HepG2 (cell line): ENCODE data around the gene RPA1. TPM values are rescaled to one million over a fixed set of nuclear protein-coding genes. Genes with fewer than 3 reads are reported as not detected.

ENCODE experiments used
- BRCA1 ChIP-seq: sonication (generic); formaldehyde crosslinking; IDR thresholded peaks from 2 replicates; pipeline ENCODE4 v1.4.0; 2020; ENCODE audit warnings: missing genetic modification reagents
- EEA1 ChIP-seq: sonication (generic); formaldehyde crosslinking; IDR thresholded peaks from 2 replicates; pipeline ENCODE4 v1.5.1; 2020; ENCODE audit warnings: mild to moderate bottlenecking, missing genetic modification reagents, borderline replicate concordance
- KDM3A ChIP-seq: IDR thresholded peaks from 2 replicates; pipeline ENCODE4 v1.6.1; 2018; ENCODE audit warnings: low read depth, missing compliant biosample characterization
- MXI1 ChIP-seq: IDR thresholded peaks from 3 replicates; pipeline ENCODE4 v1.6.1; 2012; ENCODE audit warnings: low read depth, low read length, inconsistent platforms, borderline replicate concordance
- PAF1 ChIP-seq: IDR thresholded peaks from 2 replicates; pipeline ENCODE4 v1.6.1; 2016; ENCODE audit warnings: missing genetic modification reagents, missing compliant biosample characterization
- PTBP1 ChIP-seq: fragments of 200-400 bp; formaldehyde crosslinking; IDR thresholded peaks from 2 replicates; pipeline ENCODE4 v1.6.1; 2018; ENCODE audit warnings: low read length, low read depth; ENCODE audit not compliant: poor library complexity, severe bottlenecking
- TCF7L2 ChIP-seq: IDR thresholded peaks from 2 replicates; pipeline ENCODE4 v1.6.1; 2011; ENCODE audit warnings: mild to moderate bottlenecking, low read depth, low read length, moderate library complexity
- ZBTB20 ChIP-seq: sonication (generic); formaldehyde crosslinking; IDR thresholded peaks from 2 replicates; pipeline ENCODE4 v1.8.1; 2023; ENCODE audit warnings: missing genetic modification reagents, low read depth, mild to moderate bottlenecking, borderline replicate concordance
- ZNF17 ChIP-seq: sonication (generic); formaldehyde crosslinking; IDR thresholded peaks from 2 replicates; pipeline ENCODE4 v1.5.0; 2020; ENCODE audit warnings: mild to moderate bottlenecking, missing genetic modification reagents
- ZNF234 ChIP-seq: sonication (generic); formaldehyde crosslinking; conservative IDR thresholded peaks from 2 replicates; pipeline ENCODE4 v1.5.1; 2020; ENCODE audit warnings: mild to moderate bottlenecking, missing genetic modification reagents
- ZNF24 ChIP-seq: fragments of 450-650 bp; IDR thresholded peaks from 2 replicates; pipeline ENCODE4 v1.6.1; 2017; ENCODE audit warnings: antibody characterized with exemption, mild to moderate bottlenecking
- ZNF296 ChIP-seq: sonication (generic); formaldehyde crosslinking; conservative IDR thresholded peaks from 2 replicates; pipeline ENCODE4 v1.5.0; 2020; ENCODE audit warnings: mild to moderate bottlenecking, missing genetic modification reagents
- ZNF44 ChIP-seq: sonication (generic); formaldehyde crosslinking; IDR thresholded peaks from 2 replicates; pipeline ENCODE4 v1.5.1; 2020; ENCODE audit warnings: mild to moderate bottlenecking, missing genetic modification reagents
- ZNF749 ChIP-seq: sonication (generic); formaldehyde crosslinking; IDR thresholded peaks from 2 replicates; pipeline ENCODE4 v1.8.0; 2022; ENCODE audit warnings: mild to moderate bottlenecking, missing genetic modification reagents, moderate library complexity, borderline replicate concordance
- polyA plus RNA-seq, 8 experiments: library from polyadenylated mRNA; depleted of rRNA in 3 of 8; stranded (reverse) in 7 of 8; unstranded in 1 of 8; fragments of >200 nt; fragmentation: Illumina TruSeq in 4 of 8; extraction: Trizol in 4 of 8; gene quantifications; 2 replicates each; pipeline versions ENCODE4 v1.2.1 to v1.2.3, GENCODE V29; 2011 to 2016; ENCODE audit warnings: low read depth in 4 of 8, missing spikeins in 1 of 8, mixed read lengths in 1 of 8; ENCODE audit not compliant: insufficient read depth in 1 of 8
- total RNA-seq, 5 experiments: library from RNA; depleted of rRNA; stranded (reverse); fragments of >200 nt; fragmentation: Illumina TruSeq; extraction: Trizol; gene quantifications; 2 replicates each; pipeline ENCODE4 v1.2.3, GENCODE V29; 2016; ENCODE audit warnings: low read depth in 1 of 5
- TF ChIP-seq, protein P1 (sequence below): sonication (generic); formaldehyde crosslinking; IDR thresholded peaks from 2 replicates; pipeline ENCODE4 v1.4.0; 2020; ENCODE audit warnings: missing genetic modification reagents, borderline replicate concordance
- TF ChIP-seq, protein P2 (sequence below), 2 experiments: sonication (generic) in 1 of 2; formaldehyde crosslinking in 1 of 2; IDR thresholded peaks; 2 replicates each; pipeline versions ENCODE4 v1.4.0 to v1.6.1; 2016 to 2020; ENCODE audit warnings: borderline replicate concordance in 1 of 2, low read depth in 1 of 2, mild to moderate bottlenecking in 1 of 2, missing genetic modification reagents in 1 of 2
- TF ChIP-seq, protein P3 (sequence below): sonication (generic); formaldehyde crosslinking; conservative IDR thresholded peaks from 2 replicates; pipeline ENCODE4 v1.8.0; 2022; ENCODE audit warnings: mild to moderate bottlenecking, moderate library complexity, missing genetic modification reagents
- TF ChIP-seq, protein P4 (sequence below): sonication (generic); formaldehyde crosslinking; IDR thresholded peaks from 2 replicates; pipeline ENCODE4 v1.5.0; 2020; ENCODE audit warnings: mild to moderate bottlenecking, missing genetic modification reagents, borderline replicate concordance

RPA1 gene
- total and polyA plus RNA-seq, 2 of the 13 experiments (the other 11 are each of a cell fraction or from before 2014, with no cell fraction given), result 13.9 to 37.6 TPM

DNA sequence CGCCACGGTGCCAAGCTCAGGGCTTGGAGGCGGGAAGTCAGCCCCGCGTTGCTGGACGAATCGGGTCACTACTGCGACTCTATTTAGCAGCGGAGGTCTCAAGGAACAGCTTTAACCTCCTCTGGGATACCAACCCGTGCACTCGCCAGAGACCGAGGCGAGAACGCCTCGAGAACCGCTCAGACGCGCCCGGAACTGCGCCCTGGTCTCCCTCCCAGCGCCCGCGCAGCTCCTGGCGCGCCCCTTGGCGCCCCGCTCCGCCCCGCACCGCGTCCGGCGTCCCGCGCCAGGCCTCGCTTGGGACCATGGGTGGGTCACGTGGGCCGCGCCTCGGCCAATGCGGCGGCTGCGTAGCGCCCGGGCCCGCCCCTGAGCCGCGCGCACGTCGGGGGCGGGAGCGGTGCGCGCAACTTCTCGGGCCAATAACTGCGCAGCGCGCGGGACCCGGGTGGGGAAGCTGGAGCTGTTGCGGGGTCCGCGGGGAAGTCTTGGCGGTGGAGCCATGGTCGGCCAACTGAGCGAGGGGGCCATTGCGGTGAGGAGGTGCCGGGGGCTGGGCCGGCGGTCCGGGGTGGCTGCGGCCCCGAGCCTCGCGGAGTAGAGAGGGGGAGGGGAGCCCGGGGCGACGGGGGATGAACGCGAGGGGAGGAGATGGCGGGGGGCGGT, at the start of gene RPA1, which contains the start of gene SMYD4 (continued):
- TF ChIP-seq, protein P1, sequence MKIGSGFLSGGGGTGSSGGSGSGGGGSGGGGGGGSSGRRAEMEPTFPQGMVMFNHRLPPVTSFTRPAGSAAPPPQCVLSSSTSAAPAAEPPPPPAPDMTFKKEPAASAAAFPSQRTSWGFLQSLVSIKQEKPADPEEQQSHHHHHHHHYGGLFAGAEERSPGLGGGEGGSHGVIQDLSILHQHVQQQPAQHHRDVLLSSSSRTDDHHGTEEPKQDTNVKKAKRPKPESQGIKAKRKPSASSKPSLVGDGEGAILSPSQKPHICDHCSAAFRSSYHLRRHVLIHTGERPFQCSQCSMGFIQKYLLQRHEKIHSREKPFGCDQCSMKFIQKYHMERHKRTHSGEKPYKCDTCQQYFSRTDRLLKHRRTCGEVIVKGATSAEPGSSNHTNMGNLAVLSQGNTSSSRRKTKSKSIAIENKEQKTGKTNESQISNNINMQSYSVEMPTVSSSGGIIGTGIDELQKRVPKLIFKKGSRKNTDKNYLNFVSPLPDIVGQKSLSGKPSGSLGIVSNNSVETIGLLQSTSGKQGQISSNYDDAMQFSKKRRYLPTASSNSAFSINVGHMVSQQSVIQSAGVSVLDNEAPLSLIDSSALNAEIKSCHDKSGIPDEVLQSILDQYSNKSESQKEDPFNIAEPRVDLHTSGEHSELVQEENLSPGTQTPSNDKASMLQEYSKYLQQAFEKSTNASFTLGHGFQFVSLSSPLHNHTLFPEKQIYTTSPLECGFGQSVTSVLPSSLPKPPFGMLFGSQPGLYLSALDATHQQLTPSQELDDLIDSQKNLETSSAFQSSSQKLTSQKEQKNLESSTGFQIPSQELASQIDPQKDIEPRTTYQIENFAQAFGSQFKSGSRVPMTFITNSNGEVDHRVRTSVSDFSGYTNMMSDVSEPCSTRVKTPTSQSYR (CRISPR knock-in tag), result no peak; the same call in 1 of the 2 replicates
- TF ChIP-seq ZNF234, result no peak
- peak; percentile 79; the same call in 1 of the 3 replicates for TF ChIP-seq MXI1
- TF ChIP-seq PTBP1, result no peak
- TF ChIP-seq, protein P2, sequence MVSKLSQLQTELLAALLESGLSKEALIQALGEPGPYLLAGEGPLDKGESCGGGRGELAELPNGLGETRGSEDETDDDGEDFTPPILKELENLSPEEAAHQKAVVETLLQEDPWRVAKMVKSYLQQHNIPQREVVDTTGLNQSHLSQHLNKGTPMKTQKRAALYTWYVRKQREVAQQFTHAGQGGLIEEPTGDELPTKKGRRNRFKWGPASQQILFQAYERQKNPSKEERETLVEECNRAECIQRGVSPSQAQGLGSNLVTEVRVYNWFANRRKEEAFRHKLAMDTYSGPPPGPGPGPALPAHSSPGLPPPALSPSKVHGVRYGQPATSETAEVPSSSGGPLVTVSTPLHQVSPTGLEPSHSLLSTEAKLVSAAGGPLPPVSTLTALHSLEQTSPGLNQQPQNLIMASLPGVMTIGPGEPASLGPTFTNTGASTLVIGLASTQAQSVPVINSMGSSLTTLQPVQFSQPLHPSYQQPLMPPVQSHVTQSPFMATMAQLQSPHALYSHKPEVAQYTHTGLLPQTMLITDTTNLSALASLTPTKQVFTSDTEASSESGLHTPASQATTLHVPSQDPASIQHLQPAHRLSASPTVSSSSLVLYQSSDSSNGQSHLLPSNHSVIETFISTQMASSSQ (IDR thresholded peaks at IDR 0.05; ENCODE audit: low read depth), result no peak
- TF ChIP-seq, protein P2 (CRISPR knock-in tag; IDR thresholded peaks at IDR 0.05; ENCODE audit: borderline replicate concordance), result no peak
- TF ChIP-seq, protein P3, sequence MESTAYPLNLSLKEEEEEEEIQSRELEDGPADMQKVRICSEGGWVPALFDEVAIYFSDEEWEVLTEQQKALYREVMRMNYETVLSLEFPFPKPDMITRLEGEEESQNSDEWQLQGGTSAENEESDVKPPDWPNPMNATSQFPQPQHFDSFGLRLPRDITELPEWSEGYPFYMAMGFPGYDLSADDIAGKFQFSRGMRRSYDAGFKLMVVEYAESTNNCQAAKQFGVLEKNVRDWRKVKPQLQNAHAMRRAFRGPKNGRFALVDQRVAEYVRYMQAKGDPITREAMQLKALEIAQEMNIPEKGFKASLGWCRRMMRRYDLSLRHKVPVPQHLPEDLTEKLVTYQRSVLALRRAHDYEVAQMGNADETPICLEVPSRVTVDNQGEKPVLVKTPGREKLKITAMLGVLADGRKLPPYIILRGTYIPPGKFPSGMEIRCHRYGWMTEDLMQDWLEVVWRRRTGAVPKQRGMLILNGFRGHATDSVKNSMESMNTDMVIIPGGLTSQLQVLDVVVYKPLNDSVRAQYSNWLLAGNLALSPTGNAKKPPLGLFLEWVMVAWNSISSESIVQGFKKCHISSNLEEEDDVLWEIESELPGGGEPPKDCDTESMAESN (CRISPR knock-in tag), result no peak; the same call in 1 of the 2 replicates
- no peak for TF ChIP-seq ZNF296 (CRISPR knock-in tag)
- no peak for TF ChIP-seq EEA1 (CRISPR knock-in tag)
- TF ChIP-seq, protein P4, sequence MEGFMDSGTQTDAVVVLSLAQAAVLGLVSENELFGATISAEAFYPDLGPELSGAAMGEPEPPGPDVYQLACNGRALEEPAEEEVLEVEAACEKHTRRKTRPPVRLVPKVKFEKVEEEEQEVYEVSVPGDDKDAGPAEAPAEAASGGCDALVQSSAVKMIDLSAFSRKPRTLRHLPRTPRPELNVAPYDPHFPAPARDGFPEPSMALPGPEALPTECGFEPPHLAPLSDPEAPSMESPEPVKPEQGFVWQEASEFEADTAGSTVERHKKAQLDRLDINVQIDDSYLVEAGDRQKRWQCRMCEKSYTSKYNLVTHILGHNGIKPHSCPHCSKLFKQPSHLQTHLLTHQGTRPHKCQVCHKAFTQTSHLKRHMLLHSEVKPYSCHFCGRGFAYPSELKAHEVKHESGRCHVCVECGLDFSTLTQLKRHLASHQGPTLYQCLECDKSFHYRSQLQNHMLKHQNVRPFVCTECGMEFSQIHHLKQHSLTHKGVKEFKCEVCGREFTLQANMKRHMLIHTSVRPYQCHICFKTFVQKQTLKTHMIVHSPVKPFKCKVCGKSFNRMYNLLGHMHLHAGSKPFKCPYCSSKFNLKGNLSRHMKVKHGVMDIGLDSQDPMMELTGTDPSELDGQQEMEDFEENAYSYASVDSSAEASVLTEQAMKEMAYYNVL (CRISPR knock-in tag), result no peak; the same call in 1 of the 2 replicates
- no peak for TF ChIP-seq TCF7L2
- TF ChIP-seq BRCA1 (CRISPR knock-in tag), result no peak
- TF ChIP-seq PAF1, result no peak
- no peak for TF ChIP-seq ZBTB20
- no peak for TF ChIP-seq ZNF44
- no peak for TF ChIP-seq ZNF17 (CRISPR knock-in tag)
- 0 out of 2 replicates have a peak, but pooled peaks have one; percentile 62 for TF ChIP-seq ZNF749 (CRISPR knock-in tag)
- TF ChIP-seq KDM3A (CRISPR knock-in tag), result no peak
- no peak for TF ChIP-seq ZNF24
